Measurements from ENCODE around the gene FER1L5. TPM values are rescaled to one million over a fixed set of nuclear protein-coding genes. Genes with fewer than 3 reads are reported as not detected.

Gene FER1L5
- total and polyA plus RNA-seq, 2 of the 8 experiments (the other 6 are each of a cell fraction or from before 2014, with no cell fraction given) = 0.23 to 0.88 TPM

GRCh38 chr2:96692094-96692971, 49.8 kb downstream of the FER1L5 start (continued):
- TF ChIP-seq CHD7 (IDR thresholded peaks at IDR 0.05; ENCODE audit: insufficient replicate concordance, low read length) = no peak
- TF ChIP-seq CREB1 (IDR thresholded peaks at IDR 0.05) = no peak
- TF ChIP-seq BCL11A (IDR thresholded peaks at IDR 0.05; ENCODE audit: low read depth in 2 of 2, low read length in 2 of 2) = no peak
- no peak for TF ChIP-seq TAF7 (optimal IDR thresholded peaks at IDR 0.05; ENCODE audit: borderline replicate concordance, low read depth, low read length)
- no peak for TF ChIP-seq BRCA1 (IDR thresholded peaks at IDR 0.05; ENCODE audit: low read depth, low read length)
- no peak for TF ChIP-seq ZNF274 (IDR thresholded peaks at IDR 0.05; ENCODE audit: borderline replicate concordance, extremely low read depth, low read length)
- no peak for TF ChIP-seq JUN (IDR thresholded peaks at IDR 0.05; ENCODE audit: low read depth, low read length)
- no peak for TF ChIP-seq EZH2 (IDR thresholded peaks at IDR 0.05; ENCODE audit: low read depth, low read length, severe bottlenecking)
- no peak for TF ChIP-seq TAF1 (IDR thresholded peaks at IDR 0.05; ENCODE audit: low read depth, low read length)
- no peak for TF ChIP-seq RNF2 (IDR thresholded peaks at IDR 0.05; ENCODE audit: borderline replicate concordance, low read depth, low read length, missing control alignments, poor library complexity, severe bottlenecking)
